ENCODE data around the gene LPAR3.

LPAR3 gene

GRCh38 chr1:84855691-84856630 is 37.0 kb downstream of the LPAR3 start:
- no peak for FAIRE-seq

- FAIRE-seq, result no peak
These were observed 37.8 kb downstream of the LPAR3 start for GRCh38 chr1:84855168-84855567.

DNA sequence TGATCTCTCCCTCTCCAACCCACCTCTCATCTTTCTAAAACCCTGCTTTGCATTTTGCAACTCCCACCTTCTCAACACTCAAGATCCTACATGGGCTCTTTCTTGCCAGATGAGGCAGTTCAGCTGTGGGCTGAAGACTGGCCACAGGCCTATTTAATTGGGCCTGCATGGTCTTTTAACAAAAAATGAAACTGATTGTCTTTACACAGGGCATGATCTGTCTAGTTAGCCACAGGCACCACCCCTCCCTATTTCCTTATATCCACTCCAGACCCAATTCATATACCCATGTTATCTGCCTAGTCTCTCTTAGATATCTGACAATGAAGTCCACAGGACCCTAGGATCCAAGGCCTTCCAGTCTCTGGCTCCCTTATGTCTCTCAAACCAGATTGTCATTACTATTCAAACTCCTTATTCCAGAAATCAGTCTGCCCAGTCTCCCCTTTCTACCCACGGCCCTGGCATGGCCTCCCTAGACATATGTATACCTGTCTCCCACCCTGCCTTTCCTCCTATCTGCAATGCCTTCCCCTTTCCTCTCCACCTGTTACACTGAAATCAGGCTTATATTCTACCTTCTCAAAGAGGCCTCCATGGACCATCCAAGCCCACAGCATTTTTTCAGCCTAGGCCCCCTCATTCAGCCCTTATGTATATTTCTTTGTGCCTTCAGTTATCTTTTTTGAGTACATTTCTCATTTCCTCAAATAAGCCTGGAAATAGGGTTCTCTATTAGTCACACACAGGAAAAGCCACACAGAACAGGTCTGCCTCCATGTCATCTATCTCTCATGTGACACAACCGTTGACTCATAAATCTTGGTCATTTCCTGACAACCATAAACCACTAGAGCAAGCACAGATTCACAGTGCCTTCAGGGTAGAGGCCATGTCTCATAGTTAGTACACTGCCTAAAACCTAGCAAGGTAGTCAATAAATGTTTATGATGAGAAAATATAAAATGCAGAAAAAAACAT is 39.0 kb downstream of the LPAR3 start:
- FAIRE-seq, result peak; percentile 41

DNA sequence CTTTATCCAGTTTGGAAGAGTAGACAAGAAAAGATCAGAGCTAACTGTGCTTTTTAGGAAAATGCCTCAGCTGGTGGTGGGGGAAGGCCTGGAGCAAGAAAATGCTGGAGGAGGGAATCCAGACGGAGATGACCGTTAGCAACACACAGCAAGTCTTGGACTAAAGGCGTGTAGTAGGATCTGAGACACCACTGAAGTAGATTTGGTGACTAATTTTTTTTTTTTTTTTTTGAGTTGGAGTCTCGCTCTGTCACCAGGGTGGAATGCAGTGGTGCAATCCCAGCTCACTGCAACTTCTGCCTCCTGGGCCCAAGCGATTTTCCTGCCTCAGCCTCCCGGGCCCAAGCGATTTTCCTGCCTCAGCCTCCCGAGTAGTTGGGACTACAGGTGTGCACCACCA is 41.2 kb downstream of the LPAR3 start:
- no peak for FAIRE-seq

DNA sequence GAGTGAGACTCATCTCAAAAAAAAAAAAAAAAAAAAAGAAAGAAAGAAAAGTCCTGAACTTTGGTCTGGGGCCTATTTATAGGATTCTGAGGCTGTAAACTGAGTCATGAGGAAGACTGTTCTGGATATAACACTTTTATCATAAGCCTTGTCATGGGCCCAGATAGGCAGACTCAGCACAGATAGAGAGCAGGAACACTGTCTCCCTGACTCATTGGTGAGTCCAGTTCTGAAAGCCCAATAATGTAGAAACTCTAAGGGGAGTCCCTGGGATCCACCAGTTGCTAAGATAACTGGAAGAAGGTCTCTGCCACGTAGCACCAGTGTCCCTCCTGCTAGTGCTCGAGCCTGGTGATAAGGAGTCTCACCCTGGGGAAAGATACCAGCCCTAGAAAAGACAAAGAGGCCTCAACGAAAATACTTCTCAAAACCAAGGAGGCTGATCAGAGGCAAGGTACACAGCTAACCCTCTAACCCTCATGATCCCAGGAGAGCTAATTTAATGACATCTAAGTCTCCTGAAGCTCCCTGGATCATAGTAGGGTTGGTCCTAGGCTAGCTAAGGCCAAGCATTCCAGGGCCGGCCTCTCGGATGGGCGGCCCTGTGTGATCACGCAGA is 43.5 kb downstream of the LPAR3 start:
- no peak for FAIRE-seq

GRCh38 chr1:84847253-84848250 is 45.5 kb downstream of the LPAR3 start:
- FAIRE-seq, result no peak

GRCh38 chr1:84846387-84846786 is 46.6 kb downstream of the LPAR3 start:
- FAIRE-seq, result no peak

DNA sequence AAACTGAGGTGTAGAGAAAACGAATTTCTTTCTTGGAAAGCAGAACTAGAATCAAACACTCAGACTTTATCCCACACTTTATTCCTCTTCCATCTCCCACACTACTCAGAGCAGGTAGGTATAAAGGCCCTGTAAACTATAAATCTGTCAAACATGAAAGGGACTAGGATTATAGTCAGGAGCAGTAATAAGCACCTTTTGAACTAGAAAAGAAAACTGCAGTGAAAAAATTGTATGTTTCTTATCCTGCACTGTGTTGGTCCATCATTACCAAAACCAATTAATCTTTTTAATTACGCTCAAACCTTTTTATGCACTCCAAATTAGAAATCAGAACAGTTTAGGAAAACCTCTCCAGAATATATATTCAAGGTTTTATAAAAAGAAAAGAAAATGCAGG is 47.6 kb downstream of the LPAR3 start:
- no peak for FAIRE-seq

DNA sequence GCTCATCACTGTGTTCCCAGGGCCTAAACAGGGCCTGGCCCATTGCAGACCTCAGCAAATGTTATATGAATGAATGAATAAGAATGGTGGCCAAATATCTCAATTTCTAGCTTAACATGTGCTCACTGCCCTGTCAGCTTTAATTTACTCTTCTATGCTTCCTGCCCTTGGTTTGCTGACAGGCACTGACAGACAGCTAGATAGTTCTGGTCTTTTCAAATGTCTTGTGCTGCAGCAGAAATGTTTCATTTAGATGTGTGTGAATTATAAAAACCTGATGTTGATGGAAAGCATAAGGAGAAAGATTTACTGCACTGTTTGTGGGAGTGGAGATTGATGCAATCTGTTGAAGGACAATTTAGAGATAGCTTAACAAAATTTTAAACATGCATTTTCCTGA is 48.9 kb downstream of the LPAR3 start:
- FAIRE-seq, result no peak

- no peak for FAIRE-seq
These were observed 50.2 kb downstream of the LPAR3 start for GRCh38 chr1:84842748-84843231.

- no peak for FAIRE-seq
These were observed 51.0 kb downstream of the LPAR3 start for GRCh38 chr1:84841971-84842370.

- FAIRE-seq, result no peak
These were observed 52.7 kb downstream of the LPAR3 start for GRCh38 chr1:84840346-84840745.

DNA sequence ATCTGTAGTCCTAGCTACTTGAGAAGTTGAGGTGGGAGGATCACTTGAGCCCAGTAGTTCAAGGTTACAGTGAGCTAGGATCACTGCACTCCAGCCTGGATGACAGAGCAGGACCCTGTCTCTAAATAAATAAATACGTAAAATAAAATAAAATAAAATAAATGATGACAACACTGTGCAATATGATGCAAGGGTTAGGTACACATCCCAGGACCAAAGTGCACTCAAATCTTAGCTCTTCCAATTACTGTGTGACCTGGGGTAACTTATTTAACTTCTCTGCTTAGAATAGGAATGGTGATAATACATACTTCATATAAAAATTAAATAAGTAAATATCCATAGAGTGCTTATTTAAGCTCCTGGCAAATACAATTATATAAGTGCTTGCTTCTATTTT is 53.5 kb downstream of the LPAR3 start:
- FAIRE-seq, result no peak

DNA sequence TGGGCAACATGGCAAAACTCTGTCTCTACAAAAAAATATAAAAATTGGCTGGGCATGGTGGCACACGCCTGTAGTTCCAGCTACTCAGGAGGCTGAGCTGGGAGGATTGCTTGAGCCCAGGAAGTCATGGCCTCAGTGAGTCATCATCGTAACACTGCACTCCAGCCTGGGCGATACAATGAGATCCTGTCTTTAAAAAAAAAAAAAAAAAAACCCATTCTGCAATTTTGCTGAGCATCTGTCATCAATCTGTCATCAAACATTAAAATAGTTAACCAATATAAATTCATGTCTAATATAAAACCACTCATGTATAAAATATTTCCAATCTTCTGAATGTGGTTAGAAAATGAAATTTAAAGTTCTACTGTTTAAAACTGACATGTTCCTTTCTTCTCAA is 56.9 kb downstream of the LPAR3 start:
- no peak for FAIRE-seq

DNA sequence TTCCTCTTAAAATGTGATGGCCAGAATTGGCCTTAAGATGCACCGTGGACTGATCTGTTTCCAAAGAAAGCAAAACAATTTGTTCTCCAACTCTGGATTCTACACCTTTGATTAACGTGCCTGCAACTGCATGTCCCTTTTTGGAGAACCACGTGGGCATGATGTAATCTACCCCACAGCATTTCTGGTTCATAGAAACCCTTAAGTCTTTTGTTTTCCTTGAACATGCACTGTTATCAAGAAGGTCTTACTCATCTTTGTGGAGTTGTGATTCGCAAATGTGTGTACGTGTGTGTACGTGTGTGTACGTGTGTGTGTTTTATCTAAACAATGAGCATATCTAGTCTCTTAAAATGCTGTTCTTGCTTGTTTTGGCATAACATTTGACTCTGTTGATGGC is 57.8 kb downstream of the LPAR3 start:
- no peak for FAIRE-seq

GRCh38 chr1:84834419-84835064 is 58.5 kb downstream of the LPAR3 start:
- FAIRE-seq, result no peak

GRCh38 chr1:84833194-84833593 is 59.8 kb downstream of the LPAR3 start:
- FAIRE-seq, result no peak

GRCh38 chr1:84830136-84830535 is 62.9 kb downstream of the LPAR3 start:
- FAIRE-seq, result no peak

- FAIRE-seq, result no peak
These were observed 65.0 kb downstream of the LPAR3 start for GRCh38 chr1:84827976-84828375.

- no peak for FAIRE-seq
These were observed 65.5 kb downstream of the LPAR3 start for GRCh38 chr1:84827555-84827954.

GRCh38 chr1:84825161-84825560 is 67.8 kb downstream of the LPAR3 start:
- no peak for FAIRE-seq
